ENCODE results near the gene TRIM41. TPM values are rescaled to one million over a fixed set of nuclear protein-coding genes. Genes with fewer than 3 reads are reported as not detected.
A peak's percentile ranks its signal among the peaks of the same experiment; 100 is the strongest.

Gene TRIM41
- total RNA-seq, 1 experiment from 2014 or later = 28.7 TPM

GRCh38 chr5:181190711-181191525 lies 32.2 kb upstream of the TRIM41 start:
- DNase-seq = peak; percentile 56 to 61

GRCh38 chr5:181191526-181192336 lies 31.4 kb upstream of the TRIM41 start:
- CTCF ChIA-PET = interaction anchor here (0.7 to 1.1 kb wide), 3 partner anchors 12 to 31 kb away, joined by 3 to 12 read pairs (median 8); partner anchors contain the start of gene TRIM7
- no TSS peak for BruUV-seq (replicated peaks)
- peaks cover 8% of the 10 kb centered on the region for H3K4me1 ChIP-seq
- no peaks in the 10 kb centered on the region for H3K9me3 ChIP-seq
- H3K27ac Mint-ChIP-seq (ENCODE audit: unreplicated experiment) = peak overlapping the region; percentile 97
- H3K4me1 Mint-ChIP-seq (ENCODE audit: low read depth, unreplicated experiment) = peaks cover 25% of the 10 kb centered on the region
- POLR2A ChIA-PET = interaction anchor here (0.7 to 1.2 kb wide), 7 partner anchors 13 to 69 kb away, joined by 3 to 9 read pairs (median 4); partner anchors contain the start of genes RACK1, TRIM52 and TRIM7
- peaks cover 10% of the 10 kb centered on the region for H3K27me3 Mint-ChIP-seq (ENCODE audit: insufficient read depth, unreplicated experiment)
- no peak for TF ChIP-seq CTCF (IDR thresholded peaks at IDR 0.05; ENCODE audit: insufficient read depth in 1 of 2, low read depth in 1 of 2, low read length in 1 of 2, severe bottlenecking in 1 of 2, unreplicated experiment in 1 of 2)
- H3K36me3 ChIP-seq (ENCODE audit: control insufficient read depth, insufficient read depth, low read length) = no peaks in the 10 kb centered on the region
- no peaks in the 10 kb centered on the region for H3K9me3 Mint-ChIP-seq (ENCODE audit: unreplicated experiment)
- peaks cover 56% of the 10 kb centered on the region for H3K36me3 Mint-ChIP-seq (ENCODE audit: insufficient read depth, unreplicated experiment)
- peak overlapping the region; percentile 91 for H3K4me3 Mint-ChIP-seq (ENCODE audit: unreplicated experiment)
- peak overlapping the region; percentile 94 for H3K4me3 ChIP-seq (ENCODE audit: low read depth, low read length)
- H3K27me3 ChIP-seq (replicated peaks; ENCODE audit: control insufficient read depth, insufficient read depth, low read length) = no peaks in the 10 kb centered on the region
- intact Hi-C loops (cut with micrococcal nuclease; ENCODE audit: unreplicated experiment) = loop anchor here (1.0 kb wide), 3 partner anchors 15 to 31 kb away; no protein-coding TSS in a partner anchor
- peak; percentile 94 to 96 for DNase-seq

More at GRCh38 chr5:181190711-181191525, 32.2 kb upstream of the TRIM41 start:
- H3K27me3 Mint-ChIP-seq (ENCODE audit: insufficient read depth, unreplicated experiment) = peaks cover 10% of the 10 kb centered on the region
- no peaks in the 10 kb centered on the region for H3K27me3 ChIP-seq (replicated peaks; ENCODE audit: control insufficient read depth, insufficient read depth, low read length)
- no peaks in the 10 kb centered on the region for H3K9me3 Mint-ChIP-seq (ENCODE audit: unreplicated experiment)
- no peaks in the 10 kb centered on the region for H3K36me3 ChIP-seq (ENCODE audit: control insufficient read depth, insufficient read depth, low read length)
- intact Hi-C loops (cut with micrococcal nuclease; ENCODE audit: unreplicated experiment) = loop anchor here (1.0 kb wide), 3 partner anchors 15 to 31 kb away; no protein-coding TSS in a partner anchor
- peak overlapping the region; percentile 91 for H3K4me3 Mint-ChIP-seq (ENCODE audit: unreplicated experiment)
- peaks cover 25% of the 10 kb centered on the region for H3K4me1 Mint-ChIP-seq (ENCODE audit: low read depth, unreplicated experiment)
- POLR2A ChIA-PET = interaction anchor here (0.7 to 1.2 kb wide), 7 partner anchors 14 to 70 kb away, joined by 3 to 9 read pairs (median 4); partner anchors contain the start of genes RACK1, TRIM52 and TRIM7
- peak overlapping the region; percentile 78 for H3K4me3 ChIP-seq (ENCODE audit: low read depth, low read length)
- H3K4me1 ChIP-seq = peaks cover 8% of the 10 kb centered on the region
- peak; percentile 22 to 47 for TF ChIP-seq CTCF (IDR thresholded peaks at IDR 0.05; ENCODE audit: insufficient read depth in 1 of 2, low read depth in 1 of 2, low read length in 1 of 2, severe bottlenecking in 1 of 2, unreplicated experiment in 1 of 2)
- H3K36me3 Mint-ChIP-seq (ENCODE audit: insufficient read depth, unreplicated experiment) = peaks cover 58% of the 10 kb centered on the region
- CTCF ChIA-PET = interaction anchor here (1.0 to 1.1 kb wide), 2 partner anchors 13 to 15 kb away, joined by 3 to 12 read pairs; partner anchors contain the start of gene TRIM7
- BruUV-seq (replicated peaks) = no TSS peak
- no peaks in the 10 kb centered on the region for H3K9me3 ChIP-seq
- H3K27ac Mint-ChIP-seq (ENCODE audit: unreplicated experiment) = peak overlapping the region; percentile 97
